HG03442 (cell line): ENCODE data around the gene ACAD10.
"Not testable (repeated sequence)": the region's sequence is repeated elsewhere in the genome, so short reads cannot be mapped to it uniquely, and the experiment has no call there.

Experiments used
- ATAC-seq: cut with Tn5 transposase; IDR thresholded peaks from one replicate; pipeline ENCODE4 v1.9.1; 2021; ENCODE audit warnings: mild to moderate bottlenecking, moderate library complexity; ENCODE audit not compliant: unreplicated experiment

ACAD10 gene

GRCh38 chr12:111686574-111687105, 787 bp downstream of the ACAD10 start:
- ATAC-seq: no peak

GRCh38 chr12:111687255-111687654, 1.4 kb downstream of the ACAD10 start:
- ATAC-seq: no peak

DNA sequence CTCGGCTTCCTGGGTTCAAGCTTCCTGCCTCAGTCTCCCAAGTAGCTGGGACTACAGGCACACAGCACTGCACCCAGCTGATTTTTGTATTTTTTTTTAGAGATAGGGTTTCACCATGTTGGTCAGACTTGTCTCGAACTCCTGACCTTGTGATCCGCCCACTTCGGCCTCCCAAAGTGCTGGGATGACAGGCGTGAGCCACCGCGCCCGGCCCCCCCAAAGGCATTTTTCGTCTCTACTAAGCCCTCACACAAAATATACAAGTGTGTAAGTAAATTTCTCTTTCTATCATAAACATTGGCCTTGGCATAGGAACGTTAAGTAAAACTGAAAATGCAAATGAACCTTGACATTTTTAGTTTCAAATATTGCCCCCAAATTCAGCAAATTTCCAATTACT, 2.1 kb downstream of the ACAD10 start:
- ATAC-seq: no peak

- no peak for ATAC-seq
Measured at GRCh38 chr12:111691262-111691661, 5.4 kb downstream of the ACAD10 start.

GRCh38 chr12:111692575-111693210, 6.8 kb downstream of the ACAD10 start:
- no peak for ATAC-seq

DNA sequence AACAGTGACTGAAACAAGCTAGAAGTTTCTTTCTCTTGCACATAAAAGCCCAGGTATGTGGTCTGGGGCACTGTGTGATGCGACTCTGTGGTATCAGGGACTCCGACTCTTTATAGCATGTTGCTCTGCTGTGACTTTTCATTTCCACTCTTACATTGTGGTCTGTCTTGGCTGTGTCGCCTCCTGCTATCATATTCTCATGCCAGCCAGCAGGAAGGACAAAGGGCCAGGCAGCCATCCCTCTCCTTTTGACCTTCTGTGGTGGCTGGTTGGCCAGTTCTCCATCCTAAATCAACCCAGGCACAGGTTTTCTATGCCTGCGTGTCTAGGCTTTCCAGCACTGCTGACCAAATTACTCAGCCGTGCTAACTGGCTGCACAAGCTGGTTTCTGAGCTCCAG, 8.0 kb downstream of the ACAD10 start:
- ATAC-seq: no peak

DNA sequence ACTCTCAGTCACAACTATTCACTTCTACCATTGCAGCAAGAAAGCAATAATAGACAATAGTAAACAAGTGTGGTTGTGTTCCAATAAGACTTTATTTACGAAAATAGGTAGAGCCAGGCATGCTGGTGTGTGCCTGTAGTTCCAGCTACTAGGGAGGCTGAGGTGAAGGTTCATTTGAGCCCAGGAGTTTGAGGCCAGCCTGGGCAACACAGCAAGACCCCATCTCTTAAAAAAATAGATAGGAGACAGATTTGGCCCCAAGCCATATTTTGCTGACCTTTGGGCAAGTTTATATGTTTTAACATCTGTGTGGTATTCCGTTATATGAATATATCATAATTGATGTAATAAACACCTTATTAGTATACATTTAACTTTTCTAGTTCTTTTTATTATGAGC, 14.1 kb downstream of the ACAD10 start:
- ATAC-seq: no peak

- ATAC-seq: no peak
Measured at GRCh38 chr12:111705672-111706071, 19.8 kb downstream of the ACAD10 start.

GRCh38 chr12:111706145-111706544, 20.3 kb downstream of the ACAD10 start:
- ATAC-seq: no peak

GRCh38 chr12:111715279-111715678, 29.4 kb downstream of the ACAD10 start:
- ATAC-seq: no peak

- not testable (repeated sequence) for ATAC-seq
Measured at GRCh38 chr12:111719316-111719715, 33.5 kb downstream of the ACAD10 start.

DNA sequence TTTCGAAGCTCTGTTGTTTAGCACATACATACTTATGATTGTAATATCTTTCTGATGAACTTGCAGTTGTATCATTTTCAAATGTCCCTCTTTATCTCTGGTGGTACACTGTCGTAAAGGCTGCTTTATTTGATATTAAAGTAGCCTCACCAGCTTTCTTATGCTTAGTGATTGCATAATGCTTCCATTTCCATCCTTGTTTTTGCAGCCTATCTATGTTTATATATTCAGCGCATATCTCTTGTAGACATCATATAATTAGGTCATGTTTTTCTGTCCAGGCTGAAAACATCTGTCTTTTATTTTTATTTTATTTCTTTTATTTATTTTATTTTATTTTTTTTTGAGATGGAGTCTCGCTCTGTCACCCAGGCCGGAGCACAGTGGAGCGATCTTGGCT, 34.6 kb downstream of the ACAD10 start:
- no peak for ATAC-seq

GRCh38 chr12:111723646-111724360, 38.0 kb downstream of the ACAD10 start:
- not testable (repeated sequence) for ATAC-seq

- no peak for ATAC-seq
Measured at GRCh38 chr12:111728795-111729194, 42.9 kb downstream of the ACAD10 start.

- no peak for ATAC-seq
Measured at GRCh38 chr12:111730420-111730819, 44.6 kb downstream of the ACAD10 start.

DNA sequence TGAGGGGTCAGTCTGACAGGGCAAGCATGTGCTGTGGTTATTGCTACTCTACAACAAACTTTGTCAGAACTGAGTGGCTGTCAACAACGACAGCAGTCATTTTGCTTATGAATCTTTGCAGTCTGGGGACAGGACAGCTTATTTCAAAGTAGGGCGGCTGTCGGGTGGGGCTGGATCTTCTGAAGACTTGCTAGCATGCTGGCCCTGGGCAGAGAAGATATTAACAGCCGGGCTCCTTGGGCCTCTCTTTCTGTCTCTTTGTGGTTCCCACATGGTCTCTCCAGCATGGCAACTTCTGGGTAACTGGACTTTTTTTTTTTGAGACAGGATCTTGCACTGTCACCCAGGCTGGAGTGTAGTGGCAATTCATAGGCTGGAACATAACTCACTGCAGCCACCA, 46.9 kb downstream of the ACAD10 start:
- no peak for ATAC-seq

GRCh38 chr12:111733340-111733915, 47.6 kb downstream of the ACAD10 start:
- no peak for ATAC-seq

- not testable (repeated sequence) for ATAC-seq
Measured at GRCh38 chr12:111739524-111739923, 53.7 kb downstream of the ACAD10 start.

DNA sequence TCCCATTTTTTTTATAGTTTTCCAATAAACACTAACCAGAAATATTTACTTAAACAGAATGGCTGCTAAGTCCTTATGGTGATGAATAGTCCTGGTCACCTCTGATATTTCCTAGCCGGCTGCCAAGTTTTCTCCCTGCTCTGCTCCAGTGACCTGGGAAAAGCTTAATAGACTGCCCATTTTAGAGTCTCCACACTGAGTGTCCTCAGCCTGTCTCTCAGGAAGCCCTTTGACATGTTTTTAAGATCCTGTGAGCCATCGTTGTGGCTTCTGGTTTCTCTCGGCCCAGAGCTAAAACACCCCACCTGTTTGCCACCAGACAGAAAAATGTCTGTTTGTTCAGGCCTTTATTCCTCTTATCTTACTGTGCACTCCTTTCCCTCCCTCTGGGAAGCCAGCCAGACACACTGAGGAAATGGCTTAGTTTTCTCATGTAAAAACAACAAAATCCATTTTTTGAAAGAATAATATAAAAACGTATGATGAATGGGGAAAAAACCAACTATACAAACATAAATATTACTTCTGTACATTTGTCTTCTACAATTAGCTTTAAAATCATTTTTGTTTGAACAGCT, 55.5 kb downstream of the ACAD10 start:
- no peak for ATAC-seq

DNA sequence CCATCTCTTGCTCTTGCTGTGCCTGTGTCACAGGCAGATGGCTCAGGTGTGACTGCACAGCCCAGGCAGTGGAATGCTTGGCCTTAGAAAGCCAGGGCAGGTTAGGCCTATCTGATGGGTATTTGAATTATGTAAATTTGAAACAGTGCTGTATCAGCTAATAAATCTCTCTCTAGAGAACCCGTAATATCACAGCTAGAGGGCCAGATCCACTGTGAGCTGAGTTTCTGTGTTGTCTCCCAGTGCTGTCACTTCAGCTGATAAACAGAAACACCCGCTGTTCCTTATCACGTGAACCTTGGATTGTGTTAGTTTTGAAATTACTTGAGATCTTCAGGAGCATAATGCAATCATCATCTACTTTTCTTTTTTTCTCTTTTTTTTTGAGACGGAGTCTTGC, 59.4 kb downstream of the ACAD10 start:
- no peak for ATAC-seq

GRCh38 chr12:111747333-111747732, 61.5 kb downstream of the ACAD10 start:
- no peak for ATAC-seq
